PC-9 (cell line): ENCODE data around the gene TP53RK.

Experiments
- CTCF ChIP-seq: fragments of 200-600 bp; sonication (generic); conservative IDR thresholded peaks from 2 replicates; pipeline ENCODE4 v1.6.1; 2017; ENCODE audit warnings: mixed run types, antibody characterized with exemption, mild to moderate bottlenecking, moderate library complexity
- EZH2 ChIP-seq: fragments of 200-600 bp; sonication (generic); IDR thresholded peaks from 2 replicates; pipeline ENCODE4 v1.8.0; 2017; ENCODE audit warnings: antibody characterized with exemption, low read depth

- no peak for TF ChIP-seq CTCF
- TF ChIP-seq EZH2, result no peak
Measured at GRCh38 chr20:46710153-46710913, 21.1 kb upstream of the TP53RK start.
